Activated T-helper 1 cell treated with Interleukin-2 at 50 U/mL for 16 hours (primary cell): Measurements from ENCODE around the gene P4HA2.

Source experiments
- DNase-seq: peaks from one replicate; pipeline ENCODE4 v3.0.0-alpha.2; 2020; ENCODE audit warnings: low read depth

The P4HA2 gene

DNA sequence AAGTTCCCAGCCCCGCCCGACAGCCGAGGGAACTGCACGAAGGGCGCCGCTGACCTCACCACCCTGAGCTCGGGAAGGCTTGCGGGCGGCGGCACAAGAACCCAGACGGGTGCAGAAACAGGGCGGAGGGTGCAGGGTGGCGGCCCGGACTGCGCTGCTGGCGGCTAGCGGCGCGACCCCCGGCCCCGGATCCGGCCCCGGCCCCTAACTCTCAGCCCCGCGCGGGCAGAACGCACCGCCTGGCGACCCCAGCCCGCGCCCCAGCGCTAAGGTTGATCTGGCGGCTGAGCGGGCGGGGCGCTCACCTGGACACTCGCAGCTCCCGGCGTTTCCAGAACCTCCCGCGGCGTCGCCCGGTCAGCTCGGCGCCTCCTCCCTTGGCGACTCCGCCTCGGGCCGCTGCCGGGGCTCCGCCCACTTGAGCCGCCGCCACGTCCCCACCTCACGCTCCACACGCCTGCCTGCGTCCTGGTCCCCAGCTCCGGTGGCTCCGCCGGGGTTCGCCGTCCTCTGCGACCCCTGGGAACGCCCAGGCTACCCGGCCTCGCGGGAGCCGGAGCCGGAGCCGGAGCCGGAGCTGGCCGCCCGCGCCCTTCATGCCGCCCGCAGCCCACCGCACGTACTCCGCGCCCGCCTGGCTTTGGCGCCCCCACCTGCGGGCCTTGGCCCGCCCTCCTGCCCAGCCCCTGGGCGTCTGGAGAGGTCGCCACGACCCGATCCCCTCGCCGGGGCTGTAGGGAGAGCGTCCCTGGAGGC lies at the start of gene P4HA2:
Gene P4HA2, minus strand, starts transcription at position 369 of the 756 bp plus-strand sequence. CDS start 9,227 bp downstream, outside the sequence.
- peak; percentile 4 for DNase-seq

DNA sequence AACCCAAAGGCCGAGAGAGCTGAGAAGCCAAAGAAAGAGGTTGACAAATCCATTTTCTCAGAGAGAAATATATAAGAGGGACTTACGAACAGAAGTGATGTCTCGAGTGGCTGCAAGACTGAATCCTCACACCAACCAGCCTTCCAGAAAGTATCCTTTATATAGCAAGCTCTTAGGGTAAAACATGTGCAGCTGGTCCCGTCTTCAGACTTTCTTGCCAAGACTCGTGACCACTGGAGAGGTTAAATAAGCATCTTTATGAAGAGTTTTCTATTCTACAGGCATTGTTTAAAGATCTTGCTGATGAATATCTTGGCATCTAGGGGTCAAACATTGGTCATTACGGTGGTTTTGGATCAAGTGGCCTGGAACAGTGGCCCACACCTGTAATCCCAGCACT lies 49.6 kb upstream of the P4HA2 start:
- no peak for DNase-seq

DNA sequence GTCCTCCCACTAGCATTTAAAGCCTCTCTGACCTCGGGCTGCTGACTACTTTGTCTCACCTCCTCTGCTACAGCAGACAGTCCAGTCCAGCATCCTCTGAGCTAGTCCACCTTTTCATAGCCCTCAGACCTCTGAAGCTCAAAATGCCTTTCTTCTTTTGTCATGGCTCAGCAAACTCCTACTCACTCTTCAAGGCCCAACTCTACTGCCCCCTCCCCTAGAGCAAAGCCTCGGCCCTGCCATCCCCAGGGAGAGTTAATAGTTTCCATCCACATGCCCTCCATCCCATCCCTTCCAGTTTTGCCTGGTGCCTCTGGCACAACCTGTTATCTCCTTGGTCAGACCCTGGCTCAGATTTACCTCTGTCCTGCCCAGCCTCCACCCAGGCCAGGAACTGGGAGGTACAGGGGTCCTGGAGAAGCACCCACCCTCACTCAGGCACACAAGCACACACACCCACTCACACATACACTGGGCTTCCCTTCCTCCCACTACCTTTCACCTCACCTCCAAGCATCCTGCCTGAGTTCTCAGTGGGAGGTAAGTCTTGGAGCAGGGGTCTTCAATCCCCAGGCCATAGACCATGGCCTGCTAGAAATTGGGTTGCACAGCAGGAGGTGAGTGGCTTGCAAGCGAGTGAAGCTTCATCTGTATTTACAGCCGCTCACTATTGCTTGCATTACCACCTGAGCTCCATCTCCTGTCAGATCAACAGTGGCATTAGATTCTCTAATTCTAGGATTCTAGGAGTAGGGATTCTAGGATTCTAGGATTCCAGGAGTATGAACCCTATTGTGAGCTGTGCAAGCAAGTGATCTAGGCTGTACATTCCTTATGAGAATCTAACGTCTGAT lies 47.9 kb upstream of the P4HA2 start:
- DNase-seq, result no peak

DNA sequence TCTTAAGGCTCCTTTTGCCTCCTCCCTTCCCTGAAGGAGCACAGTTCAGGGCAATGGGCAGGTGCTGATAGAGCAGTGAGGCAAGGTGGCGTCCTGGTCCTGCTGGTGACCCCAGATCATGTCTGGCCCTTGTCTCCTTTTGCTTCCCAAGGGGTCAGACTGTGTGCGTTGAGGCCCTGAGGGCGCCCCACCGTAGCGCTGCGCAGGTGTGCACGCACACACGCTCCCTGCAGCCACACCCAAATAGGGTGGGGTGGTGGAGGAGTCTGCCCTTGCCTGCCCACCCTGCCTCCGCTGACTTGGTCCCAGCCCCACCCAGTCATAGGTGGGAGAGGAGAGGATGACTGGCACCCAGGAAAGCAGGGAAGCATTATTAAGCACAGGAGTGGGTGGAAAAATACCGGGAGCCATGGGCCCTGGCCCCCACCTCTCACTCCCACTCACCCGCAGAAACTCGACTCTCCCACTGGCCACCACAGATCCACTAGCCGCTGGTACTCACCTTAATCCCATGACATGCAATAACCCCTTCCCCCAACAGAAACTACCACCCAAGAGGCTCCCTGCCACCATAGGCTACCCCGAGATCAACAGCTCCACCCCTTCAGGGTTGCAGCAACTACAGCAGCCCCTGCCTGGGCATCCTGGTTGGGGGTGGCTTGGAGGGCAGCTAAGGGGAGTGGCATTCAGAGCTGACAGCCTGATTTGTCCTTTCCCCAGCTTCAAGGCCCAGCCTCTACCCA lies 46.6 kb upstream of the P4HA2 start:
- DNase-seq, result no peak

DNA sequence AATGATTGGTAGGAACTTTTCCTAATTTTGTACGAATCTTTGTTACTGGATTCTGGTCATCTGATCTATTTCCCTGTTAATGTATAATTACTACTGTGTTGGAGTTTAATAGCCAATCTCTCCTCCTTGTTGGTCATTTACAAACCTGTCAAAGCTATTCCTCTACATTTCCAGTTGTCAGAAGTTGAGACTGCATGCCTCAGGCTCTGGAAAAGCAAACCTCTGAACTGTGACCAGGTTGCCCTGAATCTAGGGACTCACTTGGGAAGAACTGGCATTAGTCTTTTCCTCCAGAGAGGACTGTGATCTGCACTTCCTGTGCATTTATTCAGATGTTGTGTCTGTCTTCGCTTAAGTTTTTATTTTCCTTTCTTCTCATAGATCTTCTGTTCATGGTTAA lies 46.0 kb upstream of the P4HA2 start:
- no peak for DNase-seq

DNA sequence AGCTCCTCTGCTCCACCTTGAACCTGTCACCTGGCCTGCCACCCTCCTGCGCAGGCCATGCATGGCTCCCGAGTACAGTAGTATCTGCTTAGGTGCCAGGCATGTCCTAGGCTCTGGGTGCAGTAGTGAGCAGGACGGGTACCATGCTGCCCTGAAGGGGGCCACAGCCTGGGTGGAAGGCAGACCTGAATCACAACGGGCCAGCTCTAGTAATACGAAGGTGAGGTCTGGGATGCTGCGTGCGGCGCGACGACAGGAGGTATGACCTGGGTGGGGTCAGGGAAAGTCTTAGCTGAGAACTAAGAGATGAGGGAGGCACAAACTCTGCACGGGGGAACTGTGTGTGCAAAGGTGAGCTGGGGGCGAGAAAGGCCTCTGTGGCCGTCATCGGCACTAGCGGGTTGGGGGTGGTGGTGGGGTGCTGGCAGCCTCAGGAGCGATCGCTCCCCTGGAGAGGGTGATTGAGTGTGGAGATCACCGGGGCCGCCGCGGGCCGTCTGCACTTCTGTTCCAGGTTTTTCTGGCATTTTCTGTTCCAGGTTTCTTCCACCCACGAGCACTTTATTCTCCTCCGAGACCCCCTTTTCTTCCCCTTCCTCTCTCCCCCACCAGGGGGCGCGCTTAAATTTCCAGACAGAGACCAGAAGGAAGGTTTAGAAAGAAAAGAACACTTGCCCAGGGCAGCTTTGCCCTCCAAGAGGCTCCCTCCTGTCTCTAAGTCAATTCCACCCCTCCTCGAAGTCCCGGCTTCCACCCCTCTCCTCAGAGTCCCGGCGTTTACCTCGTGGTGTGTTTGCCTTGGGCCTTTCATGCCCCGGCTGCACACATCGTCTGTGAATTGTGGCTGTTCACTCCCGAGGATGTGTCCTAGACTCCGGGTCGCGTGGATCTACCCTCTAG lies 44.9 kb upstream of the P4HA2 start:
- peak; percentile 45 for DNase-seq

DNA sequence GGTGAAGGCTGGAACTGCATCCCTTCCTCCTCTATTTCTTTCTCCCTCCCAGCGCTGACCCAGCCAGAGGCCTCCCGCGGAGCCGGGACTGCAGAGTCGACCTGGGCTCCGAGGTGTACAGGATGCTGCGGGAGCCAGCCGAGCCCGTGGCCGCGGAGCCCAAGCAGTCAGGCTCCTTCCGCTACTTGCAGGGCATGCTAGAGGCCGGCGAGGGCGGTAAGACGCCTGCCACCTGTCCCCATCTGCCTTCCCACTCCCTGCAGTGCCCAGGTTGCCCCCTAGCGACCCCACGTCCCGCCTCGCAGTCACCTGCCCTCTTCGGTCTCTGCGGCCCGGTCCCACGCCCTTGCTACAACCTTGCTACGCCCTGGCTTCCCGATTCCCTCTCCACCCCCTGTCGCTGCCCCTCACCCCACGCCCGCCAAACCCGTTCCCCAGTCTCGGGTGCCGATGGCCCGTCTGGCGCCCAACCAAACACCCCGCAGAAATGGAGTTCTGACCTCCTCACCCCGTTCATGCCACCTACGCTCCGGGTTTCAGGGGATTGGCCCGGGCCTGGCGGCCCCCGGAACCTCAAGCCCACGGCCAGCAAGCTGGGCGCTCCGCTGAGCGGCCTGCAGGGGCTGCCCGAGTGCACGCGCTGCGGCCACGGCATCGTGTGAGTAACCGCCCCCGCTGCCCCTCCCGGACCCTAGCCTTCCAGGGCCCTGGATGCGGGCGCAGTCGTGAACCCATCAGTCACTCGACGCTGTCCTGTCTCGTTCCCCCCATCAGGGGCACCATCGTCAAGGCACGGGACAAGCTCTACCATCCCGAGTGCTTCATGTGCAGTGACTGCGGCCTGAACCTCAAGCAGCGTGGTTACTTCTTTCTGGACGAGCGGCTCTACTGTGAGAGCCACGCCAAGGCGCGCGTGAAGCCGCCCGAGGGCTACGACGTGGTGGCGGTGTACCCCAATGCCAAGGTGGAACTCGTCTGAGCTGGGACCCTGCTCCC lies 43.9 kb upstream of the P4HA2 start:
- no peak for DNase-seq

DNA sequence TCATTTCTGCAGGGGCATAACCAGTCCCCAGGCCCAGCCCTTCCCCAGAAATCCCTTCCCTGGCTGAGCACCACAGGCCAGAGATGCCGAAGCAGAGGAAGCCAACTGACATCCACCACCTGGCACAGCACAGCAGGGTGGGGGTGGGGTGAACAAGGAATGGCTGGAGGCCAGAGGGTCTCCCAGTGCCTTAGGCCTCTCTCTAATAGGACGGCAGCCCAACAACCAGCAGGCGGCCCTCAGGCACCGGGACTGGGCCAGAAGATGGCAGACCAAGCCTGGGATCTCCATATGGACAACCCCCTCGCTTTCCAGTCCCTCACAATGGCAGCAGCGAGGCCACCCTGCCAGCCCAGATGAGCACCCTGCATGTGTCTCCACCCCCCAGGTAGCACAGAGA lies 43.1 kb upstream of the P4HA2 start:
- DNase-seq, result no peak

DNA sequence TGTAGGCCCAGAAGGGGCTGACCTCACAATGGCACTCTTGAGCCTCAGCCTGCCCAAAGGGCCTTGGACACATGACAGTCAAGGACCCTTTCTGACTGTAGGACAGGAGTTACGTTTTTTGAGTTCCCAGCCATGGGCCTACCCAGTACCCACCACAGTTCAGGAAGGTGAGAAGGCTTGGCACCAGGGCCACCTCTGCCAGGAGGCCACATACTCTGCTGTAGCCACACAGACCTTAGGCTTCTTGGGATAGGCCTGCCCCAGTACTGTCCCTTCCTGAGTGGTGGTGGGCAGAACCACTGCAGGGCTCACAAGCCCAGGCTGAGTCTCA lies 42.6 kb upstream of the P4HA2 start:
- no peak for DNase-seq

DNA sequence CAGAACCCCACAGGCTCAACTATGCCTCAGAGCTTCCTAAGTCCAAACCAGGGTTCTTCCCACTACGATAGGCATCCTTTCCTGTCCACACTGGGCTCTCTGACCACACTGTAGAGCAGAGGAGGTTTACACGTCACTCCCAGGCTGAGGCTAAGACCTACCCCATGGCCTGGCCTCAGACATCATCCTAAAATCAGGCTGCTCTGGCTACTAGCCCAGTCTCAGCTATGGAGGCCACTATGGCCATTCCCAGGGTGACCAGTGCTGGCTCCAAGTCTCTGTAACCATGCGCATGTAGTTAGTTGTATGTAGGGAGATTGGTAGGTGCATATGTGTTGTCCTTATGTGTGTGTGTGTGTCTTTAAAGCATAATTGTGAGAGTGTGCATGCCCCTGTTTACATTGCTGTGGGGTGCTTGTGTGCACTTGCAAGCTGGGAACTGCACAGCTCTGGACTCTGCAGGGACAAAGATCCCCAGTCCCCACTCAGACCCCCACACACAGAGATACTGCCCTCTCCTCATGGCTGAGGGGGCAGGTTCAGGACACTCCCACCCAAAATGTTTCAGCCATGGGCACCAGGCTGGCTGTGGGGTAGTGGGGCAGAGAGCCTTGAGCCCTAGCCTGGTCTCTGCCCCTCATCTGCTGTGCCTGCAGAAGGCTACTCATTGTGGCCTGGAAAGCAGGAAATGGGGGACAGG lies 42.1 kb upstream of the P4HA2 start:
- DNase-seq, result no peak

DNA sequence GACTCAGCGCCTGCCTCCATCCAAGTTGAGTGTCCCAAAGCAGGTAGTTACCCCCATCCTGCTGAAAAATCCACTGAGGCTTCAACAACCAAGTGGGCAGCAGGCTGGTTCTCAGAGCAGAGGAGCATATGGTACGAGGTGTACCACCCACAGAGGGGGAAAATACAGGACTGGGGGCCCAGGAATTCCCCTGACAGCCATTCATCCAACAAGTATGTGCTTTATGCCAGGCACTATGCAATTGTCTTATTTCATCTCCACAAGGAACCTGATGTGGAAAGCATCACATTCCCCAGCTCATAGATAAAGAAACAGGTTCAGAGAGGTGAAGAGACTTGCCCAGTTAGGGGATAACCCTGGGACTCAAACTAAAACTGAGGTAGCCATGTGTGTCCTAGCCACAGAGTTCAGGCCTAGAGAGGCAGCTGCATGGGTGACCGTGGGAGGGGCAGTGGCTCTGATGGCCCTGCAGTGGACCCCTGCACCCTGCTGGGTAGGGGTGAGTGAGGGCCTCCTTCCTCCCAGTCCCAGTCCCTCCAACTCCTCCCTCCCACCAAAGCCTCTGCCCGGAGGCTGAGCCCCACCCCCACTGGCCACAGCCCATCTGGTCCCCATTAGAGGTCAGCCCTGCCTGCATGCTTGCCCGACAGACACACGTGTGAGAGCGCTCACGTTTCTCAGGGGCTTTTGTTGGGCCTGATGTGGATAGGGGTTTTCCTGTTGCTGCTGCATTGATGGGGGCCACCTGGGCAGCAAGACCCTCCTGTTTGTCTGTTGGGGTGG lies 41.3 kb upstream of the P4HA2 start:
- DNase-seq, result no peak

DNA sequence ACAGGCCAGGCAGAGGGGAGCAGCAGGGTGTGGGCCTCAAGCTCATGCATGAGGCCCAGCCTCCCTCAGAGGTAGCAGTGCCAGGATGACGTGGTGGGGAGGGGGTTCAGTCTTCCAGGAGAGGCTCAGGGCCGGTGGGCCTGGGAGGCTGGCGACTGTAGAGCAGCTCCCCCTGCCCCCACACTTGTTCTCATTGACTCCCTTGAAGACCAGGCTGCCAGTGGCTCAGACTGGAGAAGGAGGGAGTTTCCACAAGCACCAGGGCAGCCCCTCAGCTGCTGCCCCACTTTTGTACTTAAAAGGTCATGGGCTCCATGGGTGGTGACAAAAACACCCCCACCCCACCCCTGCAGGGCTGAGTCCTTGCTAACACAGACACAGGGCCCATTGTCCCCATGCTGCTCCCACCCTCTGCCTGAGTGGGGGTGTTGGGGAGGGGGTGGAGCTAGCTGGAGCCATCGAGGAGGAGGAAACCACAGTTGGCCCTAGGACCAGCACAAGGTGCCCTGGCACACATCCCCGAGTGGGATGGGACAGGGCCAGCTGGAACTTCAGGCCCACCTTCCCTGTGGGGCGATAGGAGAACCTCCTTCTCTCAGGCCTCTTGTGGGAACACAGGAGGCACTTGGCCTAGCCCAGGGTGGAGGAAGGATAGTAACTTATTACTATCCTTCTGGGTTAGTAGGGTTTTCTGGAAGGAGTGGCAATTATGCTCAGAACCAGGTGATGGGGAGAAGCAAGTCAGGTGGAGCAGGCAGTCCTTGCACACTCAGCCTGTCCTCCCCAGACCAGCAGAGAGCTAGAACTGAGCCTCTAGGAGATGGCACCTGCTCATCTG lies 40.5 kb upstream of the P4HA2 start:
- no peak for DNase-seq

DNA sequence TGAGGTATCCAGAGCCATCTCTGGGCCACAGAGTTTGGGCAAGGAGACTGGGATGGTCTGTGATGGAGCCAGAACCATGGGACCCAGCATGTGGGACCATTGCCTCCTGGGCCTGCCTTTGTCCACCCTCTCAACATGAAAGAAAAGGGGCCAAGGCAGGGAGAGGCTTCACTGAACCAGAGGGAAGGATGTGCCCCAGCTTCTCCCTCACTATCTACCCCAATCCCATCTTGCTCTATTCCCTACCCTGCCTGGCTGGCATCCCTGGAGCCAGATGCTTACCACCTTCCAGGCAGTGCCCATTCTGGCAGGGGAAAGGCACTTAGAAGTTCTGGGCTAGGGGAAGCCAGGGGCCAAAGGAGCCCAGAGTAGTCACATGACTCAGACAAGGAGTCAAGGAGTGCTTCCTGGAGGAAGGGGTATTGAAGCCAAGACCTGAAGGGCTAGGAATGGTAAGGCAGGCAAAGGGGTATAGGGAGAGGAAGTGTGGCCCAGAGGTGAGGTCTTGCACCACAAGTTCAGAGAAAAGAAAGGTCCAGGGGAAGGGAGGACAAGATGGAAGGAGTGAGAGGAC lies 39.6 kb upstream of the P4HA2 start:
- no peak for DNase-seq

DNA sequence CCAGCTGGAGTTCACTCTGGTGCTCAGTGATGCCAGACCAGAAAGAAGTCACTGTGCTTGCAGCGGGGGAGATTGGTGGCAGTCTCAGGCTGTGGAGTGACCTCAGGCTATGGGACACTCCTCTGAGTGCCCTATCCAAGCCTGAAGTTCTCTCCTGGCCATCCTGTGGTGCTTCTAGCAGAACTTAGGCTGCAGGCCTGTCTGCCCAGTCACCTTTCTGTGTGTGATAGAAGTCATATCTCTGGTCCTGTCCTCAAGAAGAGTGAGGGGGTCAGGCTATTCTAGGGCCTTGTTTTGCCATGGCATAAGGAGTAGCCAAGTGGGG lies 39.1 kb upstream of the P4HA2 start:
- no peak for DNase-seq

DNA sequence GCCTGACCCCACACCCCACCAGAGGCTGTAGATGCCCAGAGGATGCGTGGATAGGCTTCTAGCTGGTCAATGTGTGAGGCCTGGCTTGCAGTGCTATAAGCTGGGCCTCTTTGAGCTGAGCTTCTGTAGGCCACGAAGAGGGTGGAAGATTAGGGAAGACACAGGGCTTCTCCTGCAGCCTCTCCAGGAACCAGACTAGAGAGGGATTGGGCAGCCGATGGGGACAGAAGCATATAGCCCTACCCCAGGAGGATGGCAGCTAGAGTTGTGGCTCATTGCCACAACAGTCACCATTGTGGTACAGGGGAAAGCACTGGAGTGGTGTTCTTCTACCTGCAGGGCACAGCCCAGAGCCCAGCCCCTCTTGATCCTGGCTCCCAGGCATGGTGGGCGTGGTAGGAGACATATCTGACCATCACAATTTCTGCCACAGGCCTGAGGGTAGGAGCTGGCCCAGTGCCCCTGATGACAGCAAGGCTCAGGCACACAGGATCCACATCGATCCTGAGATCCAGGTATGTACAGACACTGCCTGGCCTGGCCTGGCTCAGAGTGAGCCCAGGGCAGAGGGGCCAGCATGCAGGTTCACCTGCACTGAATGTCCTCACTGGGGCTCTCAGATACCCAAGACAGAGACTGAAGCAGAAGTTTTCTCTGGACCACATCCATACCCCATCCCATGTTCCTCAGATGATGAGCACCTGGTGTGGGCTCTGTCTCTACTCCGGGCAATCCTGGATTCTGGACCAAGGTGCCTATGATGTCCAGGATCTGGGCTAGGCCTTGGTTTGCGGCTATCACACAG lies 38.6 kb upstream of the P4HA2 start:
- DNase-seq, result no peak

DNA sequence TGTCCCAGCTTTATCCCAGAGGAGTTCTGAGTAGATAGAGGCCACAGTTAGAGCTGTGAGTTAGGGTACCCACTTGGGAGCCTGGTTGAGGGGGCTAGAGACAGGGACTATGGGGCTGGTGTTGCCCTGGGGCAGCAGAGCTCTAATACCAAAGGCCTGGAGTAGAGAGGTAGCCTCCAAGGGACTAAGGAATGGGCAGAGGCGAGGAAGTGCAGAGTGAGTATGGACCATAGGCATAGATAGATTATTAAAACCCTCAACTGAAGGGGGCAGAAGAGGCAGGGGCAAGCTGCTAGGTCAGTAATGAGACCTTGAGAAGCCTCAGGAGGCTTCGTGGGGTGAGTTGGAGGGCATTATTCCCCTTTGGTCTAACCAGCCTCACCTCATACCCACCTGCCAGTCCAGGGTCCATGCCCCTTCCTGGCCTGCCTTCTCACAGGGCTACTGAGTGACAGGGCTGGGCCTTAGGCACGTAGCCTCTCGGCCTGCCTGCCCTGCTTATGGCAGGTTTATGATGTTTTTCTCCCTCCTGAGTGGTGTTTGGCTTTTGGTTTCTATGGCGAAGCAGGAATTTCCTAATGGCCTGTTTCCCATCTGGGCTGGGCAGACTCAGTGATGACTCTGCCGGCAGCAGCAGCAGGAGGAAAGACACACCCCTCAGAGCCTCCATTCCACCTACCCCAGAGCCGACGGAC lies 37.8 kb upstream of the P4HA2 start:
- no peak for DNase-seq
